Measurements from ENCODE around the gene WWOX. TPM values are rescaled to one million over a fixed set of nuclear protein-coding genes. Genes with fewer than 3 reads are reported as not detected.

Gene WWOX
- total RNA-seq, 3 donors from 2014 or later (not counting 1 experiment from before 2014, with no cell fraction given) = 21.0 to 29.8 (median 27.0) TPM

DNA sequence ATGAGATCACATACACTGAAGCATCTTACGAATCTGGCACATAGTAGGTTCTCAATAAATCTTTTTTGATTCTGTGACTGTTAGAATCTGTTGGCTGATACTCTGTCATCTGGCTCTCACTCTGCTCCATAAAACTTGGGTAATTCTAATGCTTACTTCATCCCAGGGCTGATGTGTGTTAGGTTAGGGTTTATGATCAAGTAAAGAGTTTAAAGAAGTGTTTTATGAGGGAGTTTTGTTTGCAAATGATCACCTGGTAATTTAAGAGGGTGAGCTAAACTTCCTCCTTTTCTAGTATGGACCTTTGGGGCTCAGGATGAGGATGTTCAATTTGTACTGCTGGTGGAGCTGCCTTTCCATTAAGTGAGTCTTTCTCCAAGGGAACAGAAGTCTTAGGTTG lies 364.1 kb downstream of the WWOX start:
- no peak overlapping the region for H3K4me3 ChIP-seq (ENCODE audit: low read length)
- TF ChIP-seq, protein P1, sequence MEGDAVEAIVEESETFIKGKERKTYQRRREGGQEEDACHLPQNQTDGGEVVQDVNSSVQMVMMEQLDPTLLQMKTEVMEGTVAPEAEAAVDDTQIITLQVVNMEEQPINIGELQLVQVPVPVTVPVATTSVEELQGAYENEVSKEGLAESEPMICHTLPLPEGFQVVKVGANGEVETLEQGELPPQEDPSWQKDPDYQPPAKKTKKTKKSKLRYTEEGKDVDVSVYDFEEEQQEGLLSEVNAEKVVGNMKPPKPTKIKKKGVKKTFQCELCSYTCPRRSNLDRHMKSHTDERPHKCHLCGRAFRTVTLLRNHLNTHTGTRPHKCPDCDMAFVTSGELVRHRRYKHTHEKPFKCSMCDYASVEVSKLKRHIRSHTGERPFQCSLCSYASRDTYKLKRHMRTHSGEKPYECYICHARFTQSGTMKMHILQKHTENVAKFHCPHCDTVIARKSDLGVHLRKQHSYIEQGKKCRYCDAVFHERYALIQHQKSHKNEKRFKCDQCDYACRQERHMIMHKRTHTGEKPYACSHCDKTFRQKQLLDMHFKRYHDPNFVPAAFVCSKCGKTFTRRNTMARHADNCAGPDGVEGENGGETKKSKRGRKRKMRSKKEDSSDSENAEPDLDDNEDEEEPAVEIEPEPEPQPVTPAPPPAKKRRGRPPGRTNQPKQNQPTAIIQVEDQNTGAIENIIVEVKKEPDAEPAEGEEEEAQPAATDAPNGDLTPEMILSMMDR (IDR thresholded peaks at IDR 0.05) = no peak
- H3K9me3 ChIP-seq (ENCODE audit: control insufficient read depth, insufficient read depth, low read length) = no peaks in the 10 kb centered on the region
- WGBS (ENCODE audit: insufficient coverage) = 100% methylated on average over 1 of the region's 1 CpG
- H3K27ac ChIP-seq (ENCODE audit: low read length) = no peak overlapping the region
- Mint-ChIP-seq H3K36me3 (no peaks in the 10 kb centered on the region), H3K9me3 (no peaks in the 10 kb centered on the region), H3K4me3 (no peak overlapping the region), H3K27me3 (ENCODE audit: low read depth in 2 of 2) (no peaks in the 10 kb centered on the region), H3K27ac (no peak overlapping the region), H3K4me1 (peaks cover 0 to 5% of the 10 kb centered on the region in 2 donors)
- intact Hi-C loops (cut with micrococcal nuclease) = no loop called here
- no peaks in the 10 kb centered on the region for H3K4me1 ChIP-seq (ENCODE audit: control insufficient read depth, insufficient read depth, low read length)
- H3K27me3 ChIP-seq (ENCODE audit: control insufficient read depth, insufficient read depth, low read length) = no peaks in the 10 kb centered on the region
- DNase-seq = no peak
- no peaks in the 10 kb centered on the region for H3K36me3 ChIP-seq (ENCODE audit: control insufficient read depth, insufficient read depth, low read length)
- no peak for ATAC-seq

DNA sequence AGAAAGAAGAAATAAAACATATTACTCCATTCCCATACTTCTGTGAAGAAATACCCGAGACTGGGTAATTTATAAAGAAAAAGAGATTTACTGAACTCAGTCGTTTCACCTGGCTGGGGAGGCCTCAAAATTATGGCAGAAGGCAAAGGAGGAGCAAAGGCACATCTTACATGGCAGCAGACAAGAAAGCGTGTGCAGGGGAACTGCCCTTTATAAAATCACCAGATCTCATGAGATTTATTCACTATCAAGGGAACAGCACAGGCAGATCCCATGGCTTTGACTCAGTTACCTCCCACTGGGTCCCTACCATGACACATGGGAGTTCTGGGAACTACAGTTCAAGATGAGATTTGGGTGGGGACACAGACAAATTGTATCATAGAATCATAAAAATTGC lies 365.4 kb downstream of the WWOX start:
- H3K36me3 ChIP-seq (ENCODE audit: control insufficient read depth, insufficient read depth, low read length) = no peaks in the 10 kb centered on the region
- Mint-ChIP-seq H3K36me3 (no peaks in the 10 kb centered on the region), H3K4me1 (peaks cover 0 to 5% of the 10 kb centered on the region in 2 donors), H3K27ac (no peak overlapping the region), H3K9me3 (no peaks in the 10 kb centered on the region), H3K4me3 (no peak overlapping the region), H3K27me3 (ENCODE audit: low read depth in 2 of 2) (no peaks in the 10 kb centered on the region)
- 93% methylated on average over 3 of the region's 3 CpGs for WGBS (ENCODE audit: insufficient coverage)
- H3K9me3 ChIP-seq (ENCODE audit: control insufficient read depth, insufficient read depth, low read length) = no peaks in the 10 kb centered on the region
- TF ChIP-seq, protein P1 (IDR thresholded peaks at IDR 0.05) = no peak
- intact Hi-C loops (cut with micrococcal nuclease) = no loop called here
- DNase-seq = no peak
- ATAC-seq = no peak
- no peaks in the 10 kb centered on the region for H3K27me3 ChIP-seq (ENCODE audit: control insufficient read depth, insufficient read depth, low read length)
- H3K4me1 ChIP-seq (ENCODE audit: control insufficient read depth, insufficient read depth, low read length) = no peaks in the 10 kb centered on the region
- no peak overlapping the region for H3K27ac ChIP-seq (ENCODE audit: low read length)
- H3K4me3 ChIP-seq (ENCODE audit: low read length) = no peak overlapping the region

DNA sequence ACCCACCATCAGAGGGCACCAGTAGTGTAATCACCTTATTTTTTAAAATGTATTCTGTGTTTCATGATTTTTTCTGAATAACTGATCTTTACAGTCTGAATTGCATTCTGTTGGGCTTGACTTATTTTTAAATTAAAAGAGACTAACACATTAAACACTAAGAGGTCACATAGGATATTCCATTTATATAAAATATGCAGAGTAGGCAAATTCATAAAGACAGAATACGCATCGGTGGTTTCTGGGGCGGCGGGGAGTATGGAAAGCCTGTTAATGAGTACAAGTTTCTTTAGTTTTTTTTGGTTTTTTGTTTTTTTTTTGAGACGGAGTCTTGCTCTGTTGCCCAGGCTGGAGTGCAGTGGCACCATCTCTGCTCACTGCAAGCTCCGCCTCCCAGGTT lies 366.3 kb downstream of the WWOX start:
- TF ChIP-seq, protein P1 (IDR thresholded peaks at IDR 0.05) = no peak
- no peak overlapping the region for H3K27ac ChIP-seq (ENCODE audit: low read length)
- H3K9me3 ChIP-seq (ENCODE audit: control insufficient read depth, insufficient read depth, low read length) = no peaks in the 10 kb centered on the region
- WGBS (ENCODE audit: insufficient coverage) = 100% methylated on average over 6 of the region's 6 CpGs
- H3K9me3 Mint-ChIP-seq = no peaks in the 10 kb centered on the region
- no peaks in the 10 kb centered on the region for H3K27me3 ChIP-seq (ENCODE audit: control insufficient read depth, insufficient read depth, low read length)
- no peaks in the 10 kb centered on the region for H3K4me1 ChIP-seq (ENCODE audit: control insufficient read depth, insufficient read depth, low read length)
- intact Hi-C loops (cut with micrococcal nuclease) = no loop called here
- H3K36me3 Mint-ChIP-seq = no peaks in the 10 kb centered on the region
- no peaks in the 10 kb centered on the region for H3K36me3 ChIP-seq (ENCODE audit: control insufficient read depth, insufficient read depth, low read length)
- ATAC-seq = no peak
- H3K4me1 Mint-ChIP-seq = peaks cover 0 to 5% of the 10 kb centered on the region in 2 donors
- H3K27ac Mint-ChIP-seq = no peak overlapping the region
- H3K4me3 Mint-ChIP-seq = no peak overlapping the region
- H3K27me3 Mint-ChIP-seq (ENCODE audit: low read depth in 2 of 2) = no peaks in the 10 kb centered on the region
- no peak overlapping the region for H3K4me3 ChIP-seq (ENCODE audit: low read length)
- no peak for DNase-seq

DNA sequence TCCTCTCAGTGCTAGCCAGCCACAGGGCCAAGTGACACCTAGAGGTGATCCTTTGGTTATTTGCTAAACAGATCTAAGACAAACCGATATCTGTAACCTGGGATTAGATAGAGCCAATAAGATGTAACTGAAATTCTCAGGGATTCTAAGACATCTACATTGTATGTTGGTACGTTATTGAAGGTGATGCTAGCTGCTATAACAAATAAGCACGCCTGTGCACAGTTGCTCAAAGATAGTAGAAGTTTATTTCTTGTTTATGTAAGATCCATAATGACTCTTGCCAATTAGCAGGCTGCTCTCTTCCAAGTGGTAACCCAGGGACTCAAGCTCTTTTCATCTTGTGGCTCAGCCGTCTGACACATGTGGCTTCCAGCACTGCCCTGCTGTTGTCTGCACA lies 370.3 kb downstream of the WWOX start:
- no peaks in the 10 kb centered on the region for H3K27me3 ChIP-seq (ENCODE audit: control insufficient read depth, insufficient read depth, low read length)
- Mint-ChIP-seq H3K36me3 (no peaks in the 10 kb centered on the region), H3K4me3 (no peak overlapping the region), H3K27me3 (ENCODE audit: low read depth in 2 of 2) (no peaks in the 10 kb centered on the region), H3K9me3 (no peaks in the 10 kb centered on the region), H3K4me1 (no peaks in the 10 kb centered on the region), H3K27ac (no peak overlapping the region)
- no peaks in the 10 kb centered on the region for H3K36me3 ChIP-seq (ENCODE audit: control insufficient read depth, insufficient read depth, low read length)
- intact Hi-C loops (cut with micrococcal nuclease) = no loop called here
- H3K4me3 ChIP-seq (ENCODE audit: low read length) = no peak overlapping the region
- no peak for DNase-seq
- H3K27ac ChIP-seq (ENCODE audit: low read length) = no peak overlapping the region
- TF ChIP-seq, protein P1 (IDR thresholded peaks at IDR 0.05) = no peak
- H3K4me1 ChIP-seq (ENCODE audit: control insufficient read depth, insufficient read depth, low read length) = no peaks in the 10 kb centered on the region
- 87% methylated on average over 4 of the region's 4 CpGs for WGBS (ENCODE audit: insufficient coverage)
- no peak for ATAC-seq
- H3K9me3 ChIP-seq (ENCODE audit: control insufficient read depth, insufficient read depth, low read length) = no peaks in the 10 kb centered on the region

Data from natural killer cell (primary cell).